Measurements from ENCODE around the gene STPG2. TPM values are rescaled to one million over a fixed set of nuclear protein-coding genes. Genes with fewer than 3 reads are reported as not detected.

STPG2 gene
- total RNA-seq, 4 donors from 2014 or later = 0.42 TPM; not detected in 3

GRCh38 chr4:97670703-97671269 lies 472.5 kb downstream of the STPG2 start:
- ATAC-seq = no peak

GRCh38 chr4:97665553-97665952 lies 477.7 kb downstream of the STPG2 start:
- DNase-seq (no peak), ATAC-seq (no peak)
- H3K4me3 ChIP-seq = no peak overlapping the region
- H3K4me1 ChIP-seq = no peaks in the 10 kb centered on the region
- no peaks in the 10 kb centered on the region for H3K9me3 ChIP-seq
- no peak for TF ChIP-seq POLR2A (IDR thresholded peaks at IDR 0.05)
- no peak for TF ChIP-seq CTCF (IDR thresholded peaks at IDR 0.05 in 4 of 5, conservative IDR thresholded peaks at IDR 0.05 in 1 of 5)
- no peaks in the 10 kb centered on the region for H3K36me3 ChIP-seq
- in situ Hi-C loops (cut with MboI; ENCODE audit: low sequenced_read_pairs in 4 of 4) = no loop called here
- intact Hi-C loops (cut with DNase I; ENCODE audit: low total_unique reads) = no loop called here
- H3K27ac ChIP-seq = no peak overlapping the region
- no peaks in the 10 kb centered on the region for H3K27me3 ChIP-seq

More at GRCh38 chr4:97670703-97671269, 472.5 kb downstream of the STPG2 start:
- intact Hi-C loops (cut with DNase I; ENCODE audit: low total_unique reads) (no loop called here), in situ Hi-C loops (cut with MboI; ENCODE audit: low sequenced_read_pairs in 4 of 4) (no loop called here)
- no peaks in the 10 kb centered on the region for H3K9me3 ChIP-seq
- H3K27me3 ChIP-seq = no peaks in the 10 kb centered on the region
- H3K27ac ChIP-seq = no peak overlapping the region
- no peak for TF ChIP-seq CTCF (IDR thresholded peaks at IDR 0.05 in 4 of 5, conservative IDR thresholded peaks at IDR 0.05 in 1 of 5)
- TF ChIP-seq POLR2A (IDR thresholded peaks at IDR 0.05) = no peak
- no peaks in the 10 kb centered on the region for H3K4me1 ChIP-seq
- no peak for DNase-seq
- no peak overlapping the region for H3K4me3 ChIP-seq
- H3K36me3 ChIP-seq = no peaks in the 10 kb centered on the region

- in situ Hi-C loops (cut with MboI; ENCODE audit: low sequenced_read_pairs in 4 of 4) = no loop called here
These were observed 478.5 kb downstream of the STPG2 start for GRCh38 chr4:97664741-97665140.

GRCh38 chr4:97662133-97662532 lies 481.1 kb downstream of the STPG2 start:
- Histone ChIP-seq H3K27me3 (no peaks in the 10 kb centered on the region), H3K36me3 (no peaks in the 10 kb centered on the region), H3K9me3 (no peaks in the 10 kb centered on the region), H3K4me3 (no peak overlapping the region), H3K4me1 (no peaks in the 10 kb centered on the region), H3K27ac (no peak overlapping the region)
- intact Hi-C loops (cut with DNase I; ENCODE audit: low total_unique reads) = no loop called here
- TF ChIP-seq CTCF (IDR thresholded peaks at IDR 0.05 in 4 of 5, conservative IDR thresholded peaks at IDR 0.05 in 1 of 5) (no peak), POLR2A (IDR thresholded peaks at IDR 0.05) (no peak)
- no peak for ATAC-seq
- in situ Hi-C loops (cut with MboI; ENCODE audit: low sequenced_read_pairs in 4 of 4) = no loop called here
- no peak for DNase-seq

More at GRCh38 chr4:97664741-97665140, 478.5 kb downstream of the STPG2 start:
- H3K27ac ChIP-seq = no peak overlapping the region
- no peaks in the 10 kb centered on the region for H3K9me3 ChIP-seq
- DNase-seq (no peak), ATAC-seq (no peak)
- H3K4me1 ChIP-seq = no peaks in the 10 kb centered on the region
- intact Hi-C loops (cut with DNase I; ENCODE audit: low total_unique reads) = no loop called here
- TF ChIP-seq POLR2A (IDR thresholded peaks at IDR 0.05) = no peak
- no peaks in the 10 kb centered on the region for H3K36me3 ChIP-seq
- H3K27me3 ChIP-seq = no peaks in the 10 kb centered on the region
- H3K4me3 ChIP-seq = no peak overlapping the region

GRCh38 chr4:97656044-97656720 lies 487.1 kb downstream of the STPG2 start:
- ATAC-seq = peak in 1 of 2 donors; percentile 39
- DNase-seq = peak in 1 of 2 donors; percentile 10

More at GRCh38 chr4:97656044-97656720, 487.1 kb downstream of the STPG2 start:
- Histone ChIP-seq H3K27me3 (no peaks in the 10 kb centered on the region), H3K4me3 (no peak overlapping the region), H3K27ac (no peak overlapping the region), H3K4me1 (no peaks in the 10 kb centered on the region), H3K36me3 (no peaks in the 10 kb centered on the region), H3K9me3 (no peaks in the 10 kb centered on the region)
- in situ Hi-C loops (cut with MboI; ENCODE audit: low sequenced_read_pairs in 4 of 4) = no loop called here
- intact Hi-C loops (cut with DNase I; ENCODE audit: low total_unique reads) = no loop called here
- TF ChIP-seq CTCF (IDR thresholded peaks at IDR 0.05 in 4 of 5, conservative IDR thresholded peaks at IDR 0.05 in 1 of 5) = no peak
- TF ChIP-seq POLR2A (IDR thresholded peaks at IDR 0.05) = no peak
